Gastroesophageal sphincter (tissue), 3 donors: ENCODE data around the gene CDC5L.

ENCODE experiments used
- POLR2A ChIP-seq, 2 donors: fragments of 450-650 bp; IDR thresholded peaks; one replicate each; pipeline ENCODE4 v1.6.1; 2017; ENCODE audit warnings: antibody characterized with exemption in 2 of 2, mild to moderate bottlenecking in 2 of 2, moderate library complexity in 1 of 2
- POLR2AphosphoS5 ChIP-seq: sonication (generic); formaldehyde crosslinking; IDR thresholded peaks from one replicate; pipeline ENCODE4 v1.6.1; 2017; ENCODE audit warnings: antibody characterized with exemption
- TF ChIP-seq, protein P1 (sequence below), 4 experiments: fragments of 200-600 bp in 2 of 4; fragments of 450-650 bp in 2 of 4; sonication (generic) in 1 of 4; IDR thresholded peaks; one replicate each; pipeline ENCODE4 v1.5.1; 2017 to 2019; ENCODE audit warnings: antibody characterized with exemption in 4 of 4, mild to moderate bottlenecking in 2 of 4, moderate library complexity in 2 of 4

GRCh38 chr6:44377484-44377883, 10.0 kb upstream of the CDC5L start:
- TF ChIP-seq POLR2AphosphoS5 (no peak), POLR2A (IDR thresholded peaks at IDR 0.05) (no peak)
- TF ChIP-seq, protein P1, sequence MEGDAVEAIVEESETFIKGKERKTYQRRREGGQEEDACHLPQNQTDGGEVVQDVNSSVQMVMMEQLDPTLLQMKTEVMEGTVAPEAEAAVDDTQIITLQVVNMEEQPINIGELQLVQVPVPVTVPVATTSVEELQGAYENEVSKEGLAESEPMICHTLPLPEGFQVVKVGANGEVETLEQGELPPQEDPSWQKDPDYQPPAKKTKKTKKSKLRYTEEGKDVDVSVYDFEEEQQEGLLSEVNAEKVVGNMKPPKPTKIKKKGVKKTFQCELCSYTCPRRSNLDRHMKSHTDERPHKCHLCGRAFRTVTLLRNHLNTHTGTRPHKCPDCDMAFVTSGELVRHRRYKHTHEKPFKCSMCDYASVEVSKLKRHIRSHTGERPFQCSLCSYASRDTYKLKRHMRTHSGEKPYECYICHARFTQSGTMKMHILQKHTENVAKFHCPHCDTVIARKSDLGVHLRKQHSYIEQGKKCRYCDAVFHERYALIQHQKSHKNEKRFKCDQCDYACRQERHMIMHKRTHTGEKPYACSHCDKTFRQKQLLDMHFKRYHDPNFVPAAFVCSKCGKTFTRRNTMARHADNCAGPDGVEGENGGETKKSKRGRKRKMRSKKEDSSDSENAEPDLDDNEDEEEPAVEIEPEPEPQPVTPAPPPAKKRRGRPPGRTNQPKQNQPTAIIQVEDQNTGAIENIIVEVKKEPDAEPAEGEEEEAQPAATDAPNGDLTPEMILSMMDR (IDR thresholded peaks at IDR 0.05), result no peak
